ENCODE data around the gene KRT34.
A peak's percentile ranks its signal among the peaks of the same experiment; 100 is the strongest.

KRT34 gene

GRCh38 chr17:41333836-41334235, 48.3 kb downstream of the KRT34 start:
- no peak for DNase-seq

GRCh38 chr17:41333098-41333497, 49.0 kb downstream of the KRT34 start:
- no peak for DNase-seq

GRCh38 chr17:41332239-41332638, 49.9 kb downstream of the KRT34 start:
- no peak for DNase-seq

- DNase-seq: no peak
These were observed 50.5 kb downstream of the KRT34 start for GRCh38 chr17:41331606-41332005.

- DNase-seq: peak in 11 of 51 donors; percentile 4 to 41 (median 26)
These were observed 52.7 kb downstream of the KRT34 start for GRCh38 chr17:41329279-41329948.

GRCh38 chr17:41328207-41328606, 53.9 kb downstream of the KRT34 start:
- DNase-seq: no peak
